HG02981 (cell line): ENCODE data around the gene SLC19A1.

Experiments used
- ATAC-seq: cut with Tn5 transposase; IDR thresholded peaks from one replicate; pipeline ENCODE4 v1.9.1; 2021; ENCODE audit warnings: mild to moderate bottlenecking, moderate library complexity; ENCODE audit not compliant: unreplicated experiment

Gene SLC19A1

GRCh38 chr21:45542242-45542666 is at the start of gene SLC19A1:
SLC19A1 (minus strand) TSS chr21:45542440; CDS start chr21:45537959, 4,481 bp downstream.
- ATAC-seq: peak; percentile 62

GRCh38 chr21:45591619-45592207 is 49.5 kb upstream of the SLC19A1 start:
- no peak for ATAC-seq

- ATAC-seq: no peak
Observed at GRCh38 chr21:45590726-45591618, 48.7 kb upstream of the SLC19A1 start.

GRCh38 chr21:45590246-45590725 is 48.0 kb upstream of the SLC19A1 start:
- ATAC-seq: no peak

- ATAC-seq: no peak
Observed at GRCh38 chr21:45589686-45590245, 47.5 kb upstream of the SLC19A1 start.

GRCh38 chr21:45588871-45589491 is 46.7 kb upstream of the SLC19A1 start:
- ATAC-seq: no peak

- no peak for ATAC-seq
Observed at GRCh38 chr21:45588086-45588825, 46.0 kb upstream of the SLC19A1 start.

- no peak for ATAC-seq
Observed at GRCh38 chr21:45586289-45586858, 44.1 kb upstream of the SLC19A1 start.

- ATAC-seq: no peak
Observed at GRCh38 chr21:45584786-45585185, 42.5 kb upstream of the SLC19A1 start.

- no peak for ATAC-seq
Observed at GRCh38 chr21:45583831-45584509, 41.7 kb upstream of the SLC19A1 start.

GRCh38 chr21:45582128-45582527 is 39.9 kb upstream of the SLC19A1 start:
- ATAC-seq: no peak

- ATAC-seq: no peak
Observed at GRCh38 chr21:45581322-45581712, 39.1 kb upstream of the SLC19A1 start.

- ATAC-seq: no peak
Observed at GRCh38 chr21:45580576-45581321, 38.5 kb upstream of the SLC19A1 start.

GRCh38 chr21:45580181-45580575 is 37.9 kb upstream of the SLC19A1 start:
- ATAC-seq: no peak

GRCh38 chr21:45579383-45580180 is 37.3 kb upstream of the SLC19A1 start:
- ATAC-seq: no peak

- ATAC-seq: no peak
Observed at GRCh38 chr21:45578811-45579381, 36.7 kb upstream of the SLC19A1 start.

- no peak for ATAC-seq
Observed at GRCh38 chr21:45578176-45578801, 36.0 kb upstream of the SLC19A1 start.
